Activated CD4-positive, alpha-beta T cell treated with anti-CD3 and anti-CD28 coated beads, Interleukin-2, amount 50 U/mL, for 48 hours (primary cell): ENCODE results near the gene NTRK2.

Experiments used
- DNase-seq, 2 experiments: peaks; one replicate each; pipeline ENCODE4 v3.0.0-alpha.2; 2020

NTRK2 gene

DNA sequence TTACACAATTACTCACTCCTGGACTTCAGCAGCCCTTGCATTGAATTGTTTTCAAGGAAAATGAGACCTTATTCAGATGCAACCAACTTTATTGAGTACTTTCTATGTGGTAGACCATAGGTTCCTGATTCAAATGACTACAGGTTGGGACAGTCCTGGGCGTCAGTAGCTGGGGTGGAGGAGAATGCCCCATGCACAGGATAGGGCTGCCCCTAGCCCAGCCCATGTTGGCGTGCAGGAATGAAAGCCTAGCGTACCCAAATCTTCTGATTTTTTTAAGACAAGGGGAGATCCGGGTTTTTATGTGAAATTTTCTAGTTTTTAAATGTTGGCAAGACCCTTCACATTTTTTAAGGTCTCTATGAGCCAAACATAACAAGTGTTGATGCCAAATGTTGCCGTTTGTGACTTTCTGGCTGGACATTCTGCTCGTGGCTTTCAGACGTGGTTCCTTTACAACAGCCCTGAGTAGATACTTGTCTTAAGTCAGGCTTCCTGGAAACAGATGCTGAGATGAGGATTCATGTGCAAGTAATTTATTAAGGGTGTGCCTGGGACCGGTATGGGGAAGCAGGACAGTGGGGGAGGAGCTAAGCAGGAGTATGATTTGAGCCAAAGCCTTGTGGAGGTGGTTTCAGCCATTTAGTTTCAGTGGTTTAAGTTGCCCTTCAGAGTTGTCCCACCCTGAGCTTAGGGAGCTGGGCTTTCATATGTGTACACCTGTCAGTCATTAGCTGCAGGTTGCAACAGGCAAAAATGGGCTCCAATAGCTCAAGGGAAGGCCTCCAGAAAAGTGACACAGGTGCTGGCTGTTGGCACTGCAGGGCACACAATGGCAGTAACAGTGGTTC, 154.1 kb downstream of the NTRK2 start:
- DNase-seq = no peak

DNA sequence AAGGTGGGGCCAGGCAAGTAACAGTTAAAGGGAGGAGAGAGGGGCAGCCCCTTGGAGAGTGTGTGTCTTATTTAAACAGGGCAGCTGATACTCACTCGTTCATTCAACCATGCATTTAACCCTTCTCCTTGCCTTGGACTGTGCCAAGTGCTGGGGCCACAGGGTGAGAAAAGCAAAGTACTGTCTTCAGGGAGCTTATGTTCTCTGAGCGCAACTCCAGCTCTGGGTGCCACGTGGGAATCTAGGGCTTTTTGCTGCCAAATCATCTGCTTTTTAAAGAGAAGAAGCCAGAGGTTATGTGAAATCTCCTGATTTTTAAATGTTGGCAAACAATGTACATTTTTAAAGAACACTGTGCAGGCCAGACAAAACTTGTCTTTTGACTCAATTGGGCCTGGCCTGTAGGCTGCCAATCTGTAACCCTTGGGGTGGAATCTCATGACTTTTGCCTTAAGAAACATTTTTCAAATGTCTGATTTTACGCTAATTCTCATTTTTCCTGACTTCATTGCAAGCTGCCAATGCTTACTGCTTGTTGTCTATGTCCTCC, 157.8 kb downstream of the NTRK2 start:
- DNase-seq = no peak

DNA sequence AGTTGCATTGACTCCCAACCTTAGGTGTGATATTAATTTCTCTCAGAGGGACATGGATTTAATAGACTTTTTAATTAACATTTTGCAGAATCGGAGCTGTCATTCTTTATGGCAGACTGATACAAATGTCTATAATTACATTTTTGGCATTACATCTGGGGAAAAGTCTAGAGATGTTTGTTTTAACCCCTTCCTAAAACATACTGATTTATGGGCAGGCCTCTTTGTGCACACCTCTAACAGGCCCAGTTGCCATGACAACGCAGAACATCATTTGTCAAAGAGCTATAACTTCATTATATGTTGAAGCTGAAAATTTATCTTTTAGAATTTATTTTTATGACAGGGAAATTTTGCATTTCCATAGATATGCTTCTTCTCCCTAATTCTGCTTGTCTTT, 158.5 kb downstream of the NTRK2 start:
- no peak for DNase-seq

DNA sequence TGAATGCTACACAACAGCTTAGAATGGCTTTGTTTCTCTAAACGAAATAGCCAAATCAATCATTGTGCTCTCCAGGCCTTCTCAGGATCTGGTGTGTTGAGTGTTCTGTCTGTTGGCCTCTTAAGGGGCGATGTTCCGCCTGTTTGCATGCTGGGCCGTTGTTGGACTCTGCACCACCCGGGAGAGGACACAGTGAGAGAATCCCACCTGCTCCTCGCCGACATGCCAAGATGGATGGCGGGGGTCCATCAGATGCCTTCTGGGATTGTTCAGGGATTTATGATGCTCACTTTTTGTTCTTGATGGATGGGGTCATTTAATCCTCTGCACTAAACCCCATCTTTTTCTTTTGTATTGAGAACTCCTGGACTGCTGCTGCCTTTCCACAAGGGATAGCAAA, 159.9 kb downstream of the NTRK2 start:
- DNase-seq = no peak

DNA sequence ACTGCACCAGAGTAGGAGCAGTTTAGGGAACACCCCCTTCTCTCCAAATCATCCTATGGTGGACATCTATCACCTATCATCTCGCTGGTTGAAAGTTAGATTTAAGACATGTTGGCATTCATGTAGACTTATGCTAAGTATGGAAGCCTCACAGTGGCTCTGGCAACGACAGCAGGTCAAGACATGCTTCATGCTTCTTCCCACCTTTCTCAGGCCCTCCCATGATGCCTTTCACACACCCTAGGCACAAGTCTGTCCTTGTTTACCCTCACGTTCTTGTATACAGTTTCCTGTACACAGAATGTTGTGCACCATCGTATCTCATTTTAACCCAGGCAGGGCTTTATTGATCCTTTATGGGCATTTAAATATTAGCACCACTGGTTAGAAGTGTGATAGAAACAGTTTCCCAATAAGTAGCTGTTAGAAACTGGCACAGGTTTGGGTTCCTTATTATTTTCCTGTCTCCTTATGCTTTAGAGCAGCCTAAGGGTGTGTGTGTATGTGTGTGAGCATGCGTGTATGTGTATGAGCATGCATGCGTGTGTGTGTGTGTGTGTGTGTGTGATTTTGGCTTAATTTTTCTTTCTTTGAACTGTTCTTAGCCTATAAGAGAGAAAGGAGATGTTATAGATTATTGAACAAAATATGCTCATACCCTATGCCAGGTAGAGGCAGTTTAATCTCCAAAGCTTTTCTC, 160.6 kb downstream of the NTRK2 start:
- DNase-seq = no peak

DNA sequence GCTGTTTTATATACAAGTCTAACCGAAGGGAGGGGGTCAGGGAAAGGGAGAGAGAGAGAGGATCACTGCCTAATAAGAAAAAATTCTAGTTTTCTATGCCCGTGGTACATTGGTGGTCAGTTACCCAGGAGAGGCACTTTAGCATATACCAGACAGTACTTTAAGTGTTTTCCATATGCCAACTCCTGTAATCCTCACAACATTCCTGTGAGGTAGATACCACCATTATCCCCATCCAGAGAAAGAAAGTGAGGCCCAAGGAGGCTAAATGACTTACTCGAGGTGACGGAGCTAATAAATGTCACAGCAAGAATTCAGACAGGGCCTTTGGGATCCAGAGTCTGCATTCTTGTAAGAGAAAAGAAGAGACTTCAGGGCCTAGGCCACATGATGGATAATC, 161.8 kb downstream of the NTRK2 start:
- DNase-seq = no peak

DNA sequence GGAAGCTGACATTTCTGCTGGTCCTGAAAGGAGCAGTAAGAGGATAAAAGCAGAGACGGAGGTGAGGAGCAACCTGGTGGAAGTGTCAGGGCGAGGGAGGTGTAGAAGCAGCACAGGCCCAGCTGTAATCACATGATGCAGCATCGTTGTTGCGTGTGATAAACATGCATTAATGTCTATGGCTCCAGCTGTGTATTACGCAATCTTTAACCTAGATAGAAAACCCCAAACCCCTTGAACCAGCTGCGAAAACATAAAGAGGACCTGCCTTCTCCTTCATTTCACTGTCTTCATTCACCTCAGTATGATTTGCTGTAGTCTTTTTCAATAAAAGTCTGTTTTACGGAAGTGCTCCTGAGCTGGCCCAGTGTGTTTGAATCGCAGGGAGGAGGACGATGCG, 162.9 kb downstream of the NTRK2 start:
- no peak for DNase-seq

DNA sequence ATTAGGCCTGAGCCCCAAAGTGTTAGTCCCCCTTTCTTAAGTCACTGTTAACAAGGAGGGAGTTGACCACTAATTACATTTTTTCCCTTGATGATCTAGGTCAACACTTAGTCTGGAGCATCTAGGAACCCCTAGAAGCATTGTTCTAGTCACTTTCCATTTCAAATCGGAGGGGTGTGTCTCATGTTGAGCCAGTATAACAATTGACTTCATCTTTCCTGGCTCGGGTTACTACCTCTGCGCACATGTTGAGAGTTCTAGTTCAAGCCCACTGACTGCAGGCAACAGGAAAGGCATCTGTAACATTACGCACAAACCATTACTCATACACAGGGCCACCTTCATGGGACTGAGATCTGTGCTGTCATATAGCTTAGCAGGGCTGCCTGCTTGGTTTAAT, 164.9 kb downstream of the NTRK2 start:
- no peak for DNase-seq

DNA sequence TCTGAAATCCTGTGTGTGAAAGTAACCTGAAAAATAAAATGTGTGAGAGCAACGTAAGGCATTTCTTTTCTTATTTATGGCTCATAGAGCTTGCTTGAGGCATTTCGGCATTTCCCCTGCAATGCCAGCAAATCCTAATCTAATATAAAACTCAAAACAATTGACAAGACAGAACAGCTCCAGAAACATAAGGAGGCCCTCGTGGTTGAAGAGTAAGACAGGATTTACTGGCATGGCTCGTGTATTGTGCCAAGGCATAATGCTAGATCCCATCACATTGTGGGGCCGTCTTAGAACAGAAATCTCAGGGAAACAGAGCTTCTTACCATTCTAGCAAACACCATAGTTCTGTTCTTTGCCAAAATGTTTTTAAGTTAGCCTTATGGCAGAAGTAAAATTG, 166.2 kb downstream of the NTRK2 start:
- DNase-seq = no peak

DNA sequence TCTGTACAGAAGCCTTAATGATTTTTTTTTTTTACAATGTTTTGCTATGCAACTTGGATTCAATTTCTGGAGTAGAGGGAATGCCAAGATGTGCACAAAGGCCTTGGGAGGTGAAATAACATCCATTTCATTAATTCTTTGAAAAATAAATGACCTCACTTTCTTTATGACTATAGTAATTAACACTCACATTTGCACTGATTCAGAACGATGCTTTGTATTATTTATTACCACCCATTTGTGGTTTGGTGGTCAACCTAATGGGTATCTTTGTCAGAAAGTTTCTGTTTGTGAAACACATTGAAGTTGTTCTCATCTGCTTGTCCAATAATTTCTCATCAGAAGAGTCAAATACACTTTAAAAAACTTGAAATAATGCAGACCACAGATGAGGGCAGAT, 169.3 kb downstream of the NTRK2 start:
- no peak for DNase-seq

DNA sequence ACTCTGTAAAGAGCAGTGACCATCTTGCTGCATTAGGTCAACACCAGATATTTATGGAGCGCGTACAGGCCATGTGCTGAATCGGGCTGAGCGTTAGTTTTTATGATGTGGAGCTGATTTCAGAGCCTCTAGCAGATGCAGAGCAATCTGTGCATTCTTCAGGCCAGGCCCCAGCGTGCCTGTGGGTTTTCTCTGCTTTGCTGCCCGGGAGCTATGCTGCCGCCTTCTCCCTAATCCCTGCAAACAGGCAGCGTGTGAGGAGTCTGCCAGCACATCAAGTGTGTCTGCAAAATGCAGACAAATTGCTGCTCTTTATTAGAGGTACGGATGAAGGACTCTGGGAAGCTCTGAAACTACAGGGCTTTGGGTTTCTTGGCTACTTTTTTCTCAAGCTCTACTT, 170.0 kb downstream of the NTRK2 start:
- no peak for DNase-seq

DNA sequence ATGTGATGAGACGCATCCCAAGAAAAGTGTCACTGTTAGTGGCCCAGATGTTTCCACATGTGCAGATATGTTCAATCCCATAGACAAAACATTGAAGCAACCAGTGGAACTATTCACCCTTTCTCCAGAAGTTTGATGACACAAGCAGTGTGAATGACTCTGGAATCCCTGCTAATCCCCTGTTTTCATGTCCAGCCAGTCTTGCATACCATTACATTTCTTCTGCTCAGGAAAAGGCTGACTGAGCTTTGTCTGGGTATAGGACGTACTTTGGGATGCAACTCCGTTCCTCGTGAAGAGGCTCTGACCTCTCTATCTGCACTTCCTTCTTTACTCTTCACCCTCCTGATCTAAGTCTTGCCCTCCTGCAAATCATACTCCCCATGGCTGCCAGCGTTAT, 172.4 kb downstream of the NTRK2 start:
- DNase-seq = no peak

DNA sequence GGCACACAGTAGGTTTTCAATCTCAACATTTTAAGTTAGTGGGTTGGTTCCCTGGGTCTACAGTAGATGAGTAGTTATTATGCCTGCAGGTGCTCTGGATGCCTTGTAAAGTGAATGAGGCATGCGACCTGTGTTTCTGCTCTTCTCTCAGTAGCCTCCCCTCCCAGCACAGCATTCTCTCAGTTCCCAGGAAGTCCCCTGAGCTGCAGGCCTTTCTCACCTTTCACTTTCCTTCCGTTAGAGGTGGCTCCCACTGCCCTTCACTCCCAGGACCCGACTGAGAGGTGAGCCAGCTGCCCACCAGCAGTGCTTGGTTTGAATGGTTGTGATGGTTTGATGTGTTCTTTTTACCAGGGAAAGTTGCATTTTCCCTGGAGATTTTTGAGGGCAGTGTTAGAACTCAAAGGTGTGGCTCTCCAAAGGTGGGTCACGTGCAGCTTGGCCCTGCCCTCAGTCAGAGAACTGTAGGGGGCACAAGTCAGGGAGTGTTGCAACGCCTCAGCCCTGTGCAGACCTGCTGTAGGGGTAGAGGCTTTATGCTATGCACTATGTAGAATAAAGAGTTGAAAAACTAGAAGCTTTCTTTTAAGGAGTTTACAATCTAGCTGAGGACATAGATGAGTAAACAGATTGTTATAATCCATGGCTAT, 173.8 kb downstream of the NTRK2 start:
- DNase-seq = no peak

DNA sequence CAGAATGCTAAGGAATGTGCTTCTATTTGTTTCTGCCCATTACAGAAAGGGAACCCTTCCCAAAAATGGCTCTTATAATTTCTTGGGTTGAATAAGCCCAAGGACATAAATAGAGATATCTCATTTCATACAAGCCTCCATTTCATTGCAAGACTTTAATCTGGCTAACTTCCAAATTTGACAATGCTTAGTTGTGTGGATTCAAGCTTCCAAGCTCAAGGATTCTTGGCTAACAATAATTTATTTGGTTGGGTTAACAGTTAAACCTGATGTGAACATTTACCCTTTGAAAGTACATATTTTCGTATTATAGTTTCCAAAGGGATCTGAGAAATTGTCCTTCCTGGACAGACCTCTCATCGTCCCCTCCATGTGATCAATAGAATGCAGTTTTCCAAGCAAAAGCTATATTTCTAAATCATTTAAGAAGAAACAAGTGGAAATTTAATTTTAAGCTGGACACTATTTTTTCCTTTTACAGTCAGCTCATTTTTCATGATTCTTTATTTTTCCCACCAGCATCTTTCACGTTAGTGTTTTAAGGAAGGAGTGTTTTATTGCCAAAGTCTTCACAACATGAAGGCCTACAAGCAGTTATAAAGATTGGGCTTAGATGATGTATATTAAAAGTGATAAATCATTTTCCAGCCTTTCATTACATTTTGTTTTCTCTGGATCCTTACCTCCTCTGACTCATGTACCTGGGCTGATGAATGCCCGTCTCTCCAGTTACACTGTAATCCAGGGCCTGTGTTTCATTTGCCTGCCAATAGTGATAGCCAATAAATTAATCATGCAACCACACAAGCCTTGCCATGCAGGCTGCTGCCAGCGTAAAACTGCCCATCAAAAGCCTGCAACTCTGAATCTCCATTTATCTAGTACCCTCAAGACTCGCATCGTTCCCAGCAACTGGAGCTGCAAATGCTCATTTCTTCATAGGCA, 176.7 kb downstream of the NTRK2 start:
- no peak for DNase-seq

DNA sequence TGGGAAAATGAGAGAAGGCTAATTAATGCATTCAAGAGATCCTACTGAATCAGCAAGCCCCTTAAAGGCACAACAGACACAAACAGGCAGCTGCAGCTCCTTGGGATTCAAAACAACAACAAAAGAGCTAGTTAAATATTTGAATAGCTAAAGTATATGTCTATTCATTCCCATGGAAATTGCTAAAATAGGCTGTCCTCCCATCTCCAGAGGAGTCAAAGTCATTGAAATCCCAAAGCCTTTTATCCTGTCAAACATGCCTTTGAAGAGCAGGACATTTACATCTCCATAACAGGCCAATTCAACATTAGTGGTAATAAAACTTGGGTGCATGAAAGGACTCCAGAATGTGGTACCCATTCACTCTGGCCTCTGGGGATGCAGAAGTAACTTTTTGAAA, 177.4 kb downstream of the NTRK2 start:
- DNase-seq = no peak

DNA sequence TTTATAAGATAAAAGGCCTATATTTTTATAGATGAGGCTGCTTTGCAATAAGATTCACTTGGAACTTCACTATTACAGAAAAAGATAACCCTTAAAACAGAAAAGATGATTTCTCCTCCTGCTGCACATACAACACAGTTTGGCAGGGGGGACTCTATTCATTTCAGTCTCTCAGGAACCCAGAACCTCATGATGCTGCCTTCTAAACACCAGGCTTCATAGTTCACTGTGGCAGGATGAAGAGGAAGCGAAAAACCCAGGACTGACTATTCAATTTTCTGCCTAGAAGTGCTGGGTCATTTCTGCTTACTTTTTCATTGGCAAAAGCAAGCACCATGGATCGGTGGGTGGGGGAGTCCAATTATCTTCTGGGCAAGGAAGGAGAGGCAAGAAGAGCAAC, 179.5 kb downstream of the NTRK2 start:
- DNase-seq = no peak

DNA sequence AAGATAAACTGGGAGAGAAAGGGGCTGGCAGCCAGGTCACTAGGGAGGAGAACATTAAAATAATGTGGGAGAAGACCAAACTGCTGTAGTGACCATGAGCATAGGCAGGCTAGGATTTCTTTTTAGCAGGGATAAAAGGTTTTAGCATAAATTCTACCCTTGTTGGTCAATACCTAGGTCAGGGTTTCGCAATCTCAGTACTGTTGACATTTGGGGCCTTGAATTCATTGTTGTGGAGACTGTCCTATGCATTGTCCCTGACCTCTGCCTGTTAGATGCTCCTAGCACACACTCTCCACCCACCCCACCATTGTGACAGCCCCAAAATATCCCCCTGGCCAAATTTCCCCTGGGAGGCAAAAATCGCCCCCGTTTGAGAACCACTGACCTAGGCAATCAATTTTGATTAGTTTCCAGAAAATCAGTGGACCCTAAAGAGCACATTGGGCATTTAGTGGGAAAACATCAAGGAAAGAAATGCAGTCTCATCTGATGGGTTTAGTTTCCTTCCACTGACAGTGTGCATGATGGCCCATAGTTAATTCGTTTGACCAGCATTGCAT, 181.4 kb downstream of the NTRK2 start:
- DNase-seq = no peak

DNA sequence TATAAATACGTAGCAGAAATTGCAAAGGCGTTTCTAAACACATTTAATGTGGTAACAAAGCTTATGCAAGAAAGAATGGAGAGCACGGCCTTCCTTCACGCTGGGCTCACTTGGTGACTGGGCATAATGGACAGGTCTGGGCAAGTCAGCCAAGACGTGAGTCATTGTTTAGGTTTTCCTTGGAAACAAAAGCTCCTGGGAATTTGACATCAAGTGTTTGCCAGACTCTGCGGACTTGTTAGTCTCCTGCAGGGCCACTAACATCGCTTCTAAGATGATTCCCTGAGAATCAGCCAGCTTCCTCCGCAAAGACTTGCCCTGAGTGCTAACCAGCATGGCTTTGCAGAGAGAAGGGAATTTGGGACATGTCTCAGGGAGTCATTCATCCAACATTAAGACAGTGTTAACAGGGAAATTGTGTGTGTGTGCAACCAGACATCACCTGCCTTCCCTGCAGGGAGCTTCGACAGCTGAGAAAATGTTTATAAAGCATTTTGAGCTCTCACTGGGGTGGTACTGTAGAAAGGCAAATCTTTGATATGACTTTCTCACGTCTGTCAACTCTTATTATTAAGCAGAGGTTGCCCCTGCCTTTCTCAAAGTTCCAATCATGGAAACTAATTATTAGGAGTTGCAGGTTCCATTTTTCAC, 182.5 kb downstream of the NTRK2 start:
- DNase-seq = no peak

DNA sequence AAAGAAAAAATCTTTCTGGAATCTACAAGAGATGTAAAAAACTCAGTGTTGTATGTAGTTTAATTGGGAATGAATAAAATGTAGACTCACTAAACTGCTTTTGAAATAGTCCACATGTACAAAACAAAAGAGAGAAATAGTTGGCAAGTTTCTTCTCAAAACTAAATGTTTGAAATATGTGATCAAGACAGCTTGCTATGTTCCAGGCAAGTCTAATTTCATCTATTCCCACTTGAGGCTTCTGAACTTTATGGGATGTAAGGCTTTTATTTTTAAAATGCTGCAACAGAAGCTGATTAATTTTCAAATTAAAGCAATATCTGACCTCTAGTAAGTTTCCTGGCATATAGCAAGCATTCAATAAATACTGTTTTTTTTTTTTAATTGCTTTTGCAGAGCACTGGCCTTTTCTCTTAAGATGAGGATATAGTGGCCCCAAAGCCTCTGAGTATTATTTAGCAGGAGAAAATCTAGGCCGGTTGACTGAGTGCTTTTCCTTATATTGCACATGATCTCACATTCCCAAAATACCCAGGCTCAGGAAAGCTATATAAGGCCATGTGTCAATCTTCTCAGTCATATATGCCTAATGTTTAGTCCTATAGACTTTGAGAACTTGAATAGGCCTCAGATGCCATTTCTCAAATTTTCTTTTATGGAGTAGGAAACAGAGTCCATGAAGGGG, 183.2 kb downstream of the NTRK2 start:
- no peak for DNase-seq

DNA sequence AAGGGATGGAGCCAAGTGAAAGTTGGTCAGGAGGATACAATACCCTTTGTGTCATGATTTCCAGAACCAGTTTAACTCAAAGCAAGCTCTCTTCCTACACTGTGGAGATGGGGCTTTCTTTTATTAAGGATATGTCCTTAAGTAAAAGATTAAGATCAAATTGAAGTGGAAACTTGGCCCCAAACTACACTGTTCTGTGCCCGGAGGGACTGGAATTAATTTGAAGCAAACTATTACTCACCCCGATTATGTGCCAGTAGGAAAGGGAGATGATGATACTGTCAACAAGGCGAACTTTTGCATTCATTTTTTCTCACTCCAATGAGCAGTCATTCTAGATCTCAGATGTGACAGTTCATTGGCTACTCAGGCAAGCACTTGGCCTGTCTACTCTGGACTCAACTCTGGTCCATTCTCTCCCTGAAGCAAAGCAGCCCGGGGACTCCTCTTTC, 186.7 kb downstream of the NTRK2 start:
- DNase-seq = no peak

DNA sequence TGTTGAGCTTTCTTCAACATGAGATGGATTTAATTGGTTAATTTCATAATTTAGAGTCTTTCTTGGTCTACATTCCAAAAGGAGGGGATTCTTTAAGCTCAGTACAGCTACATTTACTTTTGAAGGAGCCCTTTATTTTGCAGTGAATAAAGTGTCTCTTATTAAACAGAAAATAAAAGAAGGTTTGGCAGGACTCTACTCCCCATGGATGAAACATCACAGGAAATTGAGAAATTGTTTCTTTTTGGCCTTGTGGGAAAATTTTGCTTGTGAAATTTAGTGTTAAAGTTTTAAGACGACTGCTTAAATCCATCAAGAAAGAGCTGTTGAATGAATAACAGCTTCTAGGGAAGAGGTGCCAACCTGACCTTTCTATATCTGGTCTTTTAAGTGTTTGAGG, 187.7 kb downstream of the NTRK2 start:
- DNase-seq = no peak
